Effector memory CD8-positive, alpha-beta T cell (primary cell): ENCODE data around the gene IPO4.
A peak's percentile ranks its signal among the peaks of the same experiment; 100 is the strongest.

Experiments
- ATAC-seq: fragments of 150-1000 bp; cut with Tn5 transposase; replicated peaks from 2 replicates; pipeline ENCODE4 v1.10.0; 2021; ENCODE audit warnings: mild to moderate bottlenecking, moderate library complexity
- DNase-seq, 3 experiments: peaks; one replicate each; pipeline ENCODE4 v3.0.0; 2021
- H3K27ac Mint-ChIP-seq, 2 donors: one replicate each; pipeline ENCODE4 v1.8.0; 2022; ENCODE audit warnings: mild to moderate bottlenecking in 2 of 2, mixed read lengths in 2 of 2, moderate library complexity in 2 of 2
- H3K27me3 Mint-ChIP-seq, 2 donors: one replicate each; pipeline ENCODE4 v1.8.0; 2022; ENCODE audit warnings: mixed read lengths in 2 of 2
- H3K36me3 Mint-ChIP-seq: one replicate; pipeline ENCODE4 v1.8.0; 2022; ENCODE audit warnings: mild to moderate bottlenecking, moderate library complexity, mixed read lengths; ENCODE audit not compliant: insufficient read depth
- H3K4me1 Mint-ChIP-seq, 2 donors: one replicate each; pipeline ENCODE4 v1.8.0; 2022; ENCODE audit warnings: low read depth in 2 of 2, mixed read lengths in 2 of 2
- H3K4me3 Mint-ChIP-seq, 2 donors: one replicate each; pipeline ENCODE4 v1.8.0; 2022; ENCODE audit warnings: mild to moderate bottlenecking in 2 of 2, mixed read lengths in 2 of 2, moderate library complexity in 2 of 2
- H3K9me3 Mint-ChIP-seq, 2 donors: one replicate each; pipeline ENCODE4 v1.8.0; 2022; ENCODE audit warnings: mixed read lengths in 2 of 2

IPO4 gene

DNA sequence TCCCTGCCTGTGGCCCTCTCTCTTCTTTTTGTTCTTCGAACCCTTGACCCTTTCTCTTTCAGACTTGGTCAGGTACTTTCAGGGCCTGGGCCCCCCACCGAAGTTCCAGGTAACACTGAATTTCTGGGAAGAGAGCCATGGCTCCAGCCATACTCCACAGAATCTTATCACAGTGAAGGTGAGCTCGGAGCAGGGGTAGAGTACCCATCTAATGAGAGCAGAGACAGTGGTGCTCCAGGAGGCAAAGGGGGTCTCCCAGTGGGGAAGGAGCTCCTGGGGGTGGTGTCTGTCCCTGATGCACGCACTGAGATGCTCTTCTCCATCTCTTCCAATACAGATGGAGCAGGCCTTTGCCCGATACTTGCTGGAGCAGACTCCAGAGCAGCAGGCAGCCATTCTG is 22.8 kb downstream of the IPO4 start:
- peak overlapping the region; percentile 74 to 81 for H3K27ac Mint-ChIP-seq
- H3K27me3 Mint-ChIP-seq, result no peaks in the 10 kb centered on the region
- peaks cover 94% of the 10 kb centered on the region for H3K36me3 Mint-ChIP-seq
- DNase-seq (no peak), ATAC-seq (no peak)
- no peak overlapping the region for H3K4me3 Mint-ChIP-seq
- H3K9me3 Mint-ChIP-seq, result no peaks in the 10 kb centered on the region
- peaks cover 45 to 46% of the 10 kb centered on the region in 2 donors for H3K4me1 Mint-ChIP-seq

DNA sequence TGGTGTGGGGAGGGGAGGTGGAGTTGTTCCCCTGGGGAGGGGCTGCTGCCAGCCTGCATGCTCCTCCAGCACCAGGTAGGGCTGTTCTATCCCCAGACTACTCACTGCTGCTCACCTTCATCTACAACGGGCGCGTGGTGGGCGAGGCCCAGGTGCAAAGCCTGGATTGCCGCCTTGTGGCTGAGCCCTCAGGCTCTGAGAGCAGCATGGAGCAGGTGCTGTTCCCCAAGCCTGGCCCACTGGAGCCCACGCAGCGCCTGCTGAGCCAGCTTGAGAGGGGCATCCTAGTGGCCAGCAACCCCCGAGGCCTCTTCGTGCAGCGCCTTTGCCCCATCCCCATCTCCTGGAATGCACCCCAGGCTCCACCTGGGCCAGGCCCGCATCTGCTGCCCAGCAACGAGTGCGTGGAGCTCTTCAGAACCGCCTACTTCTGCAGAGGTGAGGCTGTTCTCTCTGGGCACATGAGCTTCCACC is 24.1 kb downstream of the IPO4 start:
- ATAC-seq (no peak), DNase-seq (no peak)
- H3K9me3 Mint-ChIP-seq, result no peaks in the 10 kb centered on the region
- H3K4me3 Mint-ChIP-seq, result peak overlapping the region; percentile 46 to 93
- H3K4me1 Mint-ChIP-seq, result peaks cover 47 to 50% of the 10 kb centered on the region in 2 donors
- peak overlapping the region in 1 of 2 donors; percentile 96 for H3K27ac Mint-ChIP-seq
- peaks cover 92% of the 10 kb centered on the region for H3K36me3 Mint-ChIP-seq
- H3K27me3 Mint-ChIP-seq, result no peaks in the 10 kb centered on the region

DNA sequence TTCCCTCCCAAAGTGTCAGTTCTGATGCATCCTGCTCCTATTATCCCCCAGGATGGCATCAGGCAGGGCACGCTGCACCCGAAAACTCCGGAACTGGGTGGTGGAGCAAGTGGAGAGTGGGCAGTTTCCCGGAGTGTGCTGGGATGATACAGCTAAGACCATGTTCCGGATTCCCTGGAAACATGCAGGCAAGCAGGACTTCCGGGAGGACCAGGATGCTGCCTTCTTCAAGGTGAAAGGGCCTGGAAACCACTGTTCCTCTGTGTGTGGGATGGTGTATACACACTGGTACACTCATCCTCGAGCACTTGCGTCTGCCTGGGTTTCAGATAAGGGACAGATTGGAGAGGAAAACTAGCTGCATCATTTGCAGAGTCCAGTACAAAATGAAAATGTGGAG is 26.5 kb downstream of the IPO4 start:
- ATAC-seq (no peak), DNase-seq (no peak)
- Mint-ChIP-seq H3K36me3 (peaks cover 98% of the 10 kb centered on the region), H3K9me3 (no peaks in the 10 kb centered on the region), H3K4me1 (peaks cover 42 to 44% of the 10 kb centered on the region in 2 donors), H3K27ac (peak overlapping the region; percentile 96 to 97), H3K27me3 (no peaks in the 10 kb centered on the region), H3K4me3 (peak overlapping the region; percentile 93 to 96)

DNA sequence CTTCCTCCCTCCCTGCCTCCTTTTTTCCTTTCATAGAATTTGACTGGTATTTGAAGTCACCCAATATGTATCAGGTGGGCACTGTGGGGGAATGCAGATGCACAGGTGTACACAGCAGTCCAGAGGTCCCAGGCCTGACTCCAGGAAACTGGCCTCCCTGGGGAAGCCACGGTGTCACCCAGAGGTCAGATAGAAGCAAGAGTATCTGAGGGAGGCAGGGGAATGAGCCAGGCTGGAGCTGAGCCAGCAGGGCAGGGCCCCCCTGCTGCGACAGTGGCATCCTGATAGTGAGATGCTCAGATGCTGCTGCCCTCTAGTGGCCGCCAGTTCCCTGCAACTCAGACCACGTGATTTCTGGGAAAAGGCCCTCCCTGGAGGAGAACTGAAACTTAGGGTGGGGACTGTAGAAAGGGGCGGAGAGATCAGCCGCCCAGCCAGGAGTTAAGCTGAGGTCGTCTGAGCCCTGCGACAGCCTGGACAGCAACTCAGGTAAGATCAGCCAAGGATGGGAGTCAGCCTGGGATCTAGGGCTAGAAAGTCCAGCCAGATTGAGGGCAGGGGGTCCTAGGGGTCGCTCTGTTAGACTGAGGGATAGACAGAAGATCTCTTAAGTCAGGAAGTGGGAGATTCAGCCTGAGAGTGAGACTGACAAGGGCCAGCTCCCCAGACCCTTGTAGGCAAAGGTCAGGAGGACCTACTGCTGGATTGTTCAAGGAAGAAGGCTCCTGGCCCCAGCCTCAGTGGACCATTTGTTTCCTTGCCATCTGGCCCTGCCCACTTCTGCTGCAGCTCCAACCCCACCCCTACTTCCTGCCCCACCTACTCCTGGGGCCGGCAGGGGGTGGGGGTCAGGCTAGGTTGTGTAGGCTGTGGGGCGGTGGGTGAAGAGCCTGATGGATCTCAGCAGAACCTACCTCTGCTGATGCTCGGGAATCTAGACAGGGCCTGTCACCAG is 27.5 kb downstream of the IPO4 start, which contains the start of gene IRF9:
Gene IRF9, plus strand, starts transcription at position 416 of the 955 bp plus-strand sequence. CDS start 880 bp downstream, outside the sequence.
- Mint-ChIP-seq H3K27me3 (no peaks in the 10 kb centered on the region), H3K4me3 (peak within 1 kb of the TSS; percentile 93 to 96), H3K36me3 (peaks cover 97% of the 10 kb centered on the region)

DNA sequence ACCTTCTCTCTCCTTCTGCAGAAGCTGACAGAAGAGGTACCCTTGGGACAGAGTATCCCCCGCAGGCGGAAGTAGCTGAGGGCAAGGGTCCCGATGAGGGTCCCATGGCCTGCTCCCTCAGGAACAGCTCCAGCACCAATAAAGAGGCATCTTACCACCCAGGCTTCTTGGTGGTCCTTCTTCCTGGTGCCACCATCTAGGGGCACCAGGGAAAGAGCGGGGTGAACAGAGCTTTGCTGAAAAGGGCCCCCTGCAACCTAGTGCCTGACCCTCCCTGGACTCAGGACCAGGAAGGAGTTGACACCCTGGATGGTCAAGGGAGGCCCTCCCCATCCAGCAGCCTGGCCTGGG is 28.1 kb downstream of the IPO4 start:
- no peaks in the 10 kb centered on the region for H3K27me3 Mint-ChIP-seq
- ATAC-seq, result no peak
- H3K4me1 Mint-ChIP-seq, result peaks cover 38 to 39% of the 10 kb centered on the region in 2 donors
- peak overlapping the region; percentile 96 to 97 for H3K27ac Mint-ChIP-seq
- peaks cover 97% of the 10 kb centered on the region for H3K36me3 Mint-ChIP-seq
- DNase-seq, result no peak
- H3K9me3 Mint-ChIP-seq, result no peaks in the 10 kb centered on the region
- H3K4me3 Mint-ChIP-seq, result peak overlapping the region; percentile 93 to 96

More for the DNA sequence above, 27.5 kb downstream of the IPO4 start, which contains the start of gene IRF9:
- ATAC-seq (peak; percentile 90), DNase-seq (peak; percentile 97 to 98 (median 97))
- no peaks in the 10 kb centered on the region for H3K9me3 Mint-ChIP-seq
- peak within 1 kb of the TSS; percentile 96 to 97 for H3K27ac Mint-ChIP-seq
- H3K4me1 Mint-ChIP-seq, result peaks cover 40 to 42% of the 10 kb centered on the region in 2 donors

DNA sequence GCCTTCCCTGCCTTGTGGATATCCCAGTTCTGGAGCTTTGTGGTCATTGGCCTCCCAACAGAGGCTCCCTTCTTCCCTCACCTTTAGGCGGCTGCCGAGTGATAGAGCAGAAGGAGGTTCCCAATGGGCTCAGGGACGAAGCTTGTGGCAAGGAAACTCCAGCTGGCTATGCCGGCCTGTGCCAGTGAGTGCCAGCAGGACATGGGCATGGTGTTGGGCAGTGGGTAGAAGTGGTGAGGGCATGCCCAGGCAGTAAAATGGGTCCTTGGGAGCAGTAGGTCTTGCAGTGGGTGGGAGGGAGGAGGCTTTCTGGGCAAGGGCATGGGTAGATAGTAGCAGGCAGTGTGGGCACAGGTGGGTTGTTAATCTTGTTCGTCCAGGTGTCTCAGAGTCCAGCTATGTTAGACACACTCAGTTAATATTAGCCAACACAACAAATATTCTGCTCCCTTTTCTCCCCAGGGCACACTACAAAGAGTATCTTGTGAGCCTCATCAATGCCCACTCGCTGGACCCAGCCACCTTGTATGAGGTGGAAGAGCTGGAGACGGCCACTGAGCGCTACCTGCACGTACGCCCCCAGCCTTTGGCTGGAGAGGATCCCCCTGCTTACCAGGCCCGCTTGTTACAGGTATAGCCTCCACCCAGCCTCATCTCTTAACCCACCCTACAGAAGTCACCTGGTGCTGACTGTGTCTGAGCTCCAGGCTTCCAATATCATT is 28.7 kb downstream of the IPO4 start:
- no peak overlapping the region for H3K4me3 Mint-ChIP-seq
- DNase-seq (no peak), ATAC-seq (no peak)
- no peaks in the 10 kb centered on the region for H3K27me3 Mint-ChIP-seq
- no peaks in the 10 kb centered on the region for H3K9me3 Mint-ChIP-seq
- peaks cover 96% of the 10 kb centered on the region for H3K36me3 Mint-ChIP-seq
- peaks cover 35 to 37% of the 10 kb centered on the region in 2 donors for H3K4me1 Mint-ChIP-seq
- H3K27ac Mint-ChIP-seq, result peak overlapping the region; percentile 51 to 96

DNA sequence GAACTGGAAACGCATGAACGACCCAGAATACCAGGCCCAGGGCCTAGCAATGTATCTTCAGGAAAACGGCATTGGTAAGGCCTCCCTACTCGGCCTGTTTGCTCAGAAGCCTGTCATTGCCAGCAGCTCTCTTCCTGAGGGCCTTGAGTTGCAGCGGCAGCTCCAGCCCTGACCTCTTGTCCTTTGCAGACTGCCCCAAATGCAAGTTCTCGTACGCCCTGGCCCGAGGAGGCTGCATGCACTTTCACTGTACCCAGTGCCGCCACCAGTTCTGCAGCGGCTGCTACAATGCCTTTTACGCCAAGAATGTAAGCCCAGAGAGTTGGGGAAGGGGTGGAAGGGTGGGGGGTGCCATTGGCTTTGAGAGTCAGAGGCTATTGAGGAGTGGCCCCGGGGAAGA is 31.3 kb downstream of the IPO4 start:
- no peaks in the 10 kb centered on the region for H3K27me3 Mint-ChIP-seq
- no peaks in the 10 kb centered on the region for H3K9me3 Mint-ChIP-seq
- DNase-seq (no peak), ATAC-seq (no peak)
- H3K4me3 Mint-ChIP-seq, result no peak overlapping the region
- peaks cover 15% of the 10 kb centered on the region in 2 donors for H3K4me1 Mint-ChIP-seq
- H3K27ac Mint-ChIP-seq, result no peak overlapping the region
- peaks cover 93% of the 10 kb centered on the region for H3K36me3 Mint-ChIP-seq

DNA sequence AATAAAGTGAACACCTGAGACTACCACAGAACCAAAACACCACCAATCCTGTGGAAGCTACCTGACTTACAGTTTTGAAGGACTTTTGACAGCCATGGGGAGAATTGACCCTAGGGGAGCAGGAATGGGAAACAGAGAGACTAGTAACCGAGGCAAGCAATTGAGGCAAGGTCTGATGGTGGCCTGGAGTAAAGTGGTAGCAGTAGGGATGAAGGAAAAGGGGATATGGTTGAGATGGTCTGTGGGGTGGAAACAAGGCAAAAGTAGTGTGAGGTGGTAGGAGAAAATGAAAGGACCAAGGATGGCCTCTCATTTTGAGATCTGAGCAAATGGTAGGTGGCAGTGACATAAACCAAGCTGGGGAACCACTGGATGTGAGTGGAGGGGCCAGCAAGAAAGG is 31.8 kb downstream of the IPO4 start:
- H3K4me1 Mint-ChIP-seq, result peaks cover 10% of the 10 kb centered on the region in 2 donors
- no peak overlapping the region for H3K27ac Mint-ChIP-seq
- no peaks in the 10 kb centered on the region for H3K27me3 Mint-ChIP-seq
- ATAC-seq (no peak), DNase-seq (no peak)
- no peak overlapping the region for H3K4me3 Mint-ChIP-seq
- H3K9me3 Mint-ChIP-seq, result no peaks in the 10 kb centered on the region
- peaks cover 93% of the 10 kb centered on the region for H3K36me3 Mint-ChIP-seq

DNA sequence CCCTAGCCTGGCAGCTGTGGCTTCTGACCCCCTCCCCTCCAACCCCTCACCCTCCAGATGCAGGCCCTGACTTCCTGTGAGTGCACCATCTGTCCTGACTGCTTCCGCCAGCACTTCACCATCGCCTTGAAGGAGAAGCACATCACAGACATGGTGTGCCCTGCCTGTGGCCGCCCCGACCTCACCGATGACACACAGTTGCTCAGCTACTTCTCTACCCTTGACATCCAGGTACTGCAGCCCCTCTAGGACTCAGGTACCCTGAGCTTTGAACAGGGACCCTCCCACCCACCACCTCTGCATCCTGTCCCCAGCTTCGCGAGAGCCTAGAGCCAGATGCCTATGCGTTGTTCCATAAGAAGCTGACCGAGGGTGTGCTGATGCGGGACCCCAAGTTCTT is 33.5 kb downstream of the IPO4 start:
- Mint-ChIP-seq H3K36me3 (peaks cover 91% of the 10 kb centered on the region), H3K4me3 (no peak overlapping the region), H3K9me3 (no peaks in the 10 kb centered on the region), H3K27ac (peak overlapping the region in 1 of 2 donors; percentile 78), H3K4me1 (peaks cover 0 to 5% of the 10 kb centered on the region in 2 donors), H3K27me3 (no peaks in the 10 kb centered on the region)
- ATAC-seq, result no peak
- DNase-seq, result no peak

DNA sequence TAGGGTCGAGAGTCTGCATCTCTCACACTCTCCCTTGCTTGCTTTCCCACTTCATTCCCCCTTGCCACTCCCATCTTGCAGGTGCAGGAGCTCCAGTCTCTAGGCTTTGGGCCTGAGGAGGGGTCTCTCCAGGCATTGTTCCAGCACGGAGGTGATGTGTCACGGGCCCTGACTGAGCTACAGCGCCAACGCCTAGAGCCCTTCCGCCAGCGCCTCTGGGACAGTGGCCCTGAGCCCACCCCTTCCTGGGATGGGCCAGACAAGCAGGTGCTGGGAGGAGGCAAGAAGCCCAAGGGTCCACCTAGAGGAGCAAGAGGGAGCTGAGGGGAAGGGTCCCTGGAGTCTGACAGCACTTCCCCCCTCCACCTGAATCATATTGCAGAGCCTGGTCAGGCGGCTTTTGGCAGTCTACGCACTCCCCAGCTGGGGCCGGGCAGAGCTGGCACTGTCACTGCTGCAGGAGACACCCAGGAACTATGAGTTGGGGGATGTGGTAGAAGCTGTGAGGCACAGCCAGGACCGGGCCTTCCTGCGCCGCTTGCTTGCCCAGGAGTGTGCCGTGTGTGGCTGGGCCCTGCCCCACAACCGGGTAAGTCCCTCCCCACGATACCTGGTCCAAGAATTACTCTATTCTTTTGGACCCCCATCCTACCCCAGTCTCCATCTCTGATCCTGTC is 37.1 kb downstream of the IPO4 start:
- peaks cover 19% of the 10 kb centered on the region in 2 donors for H3K4me1 Mint-ChIP-seq
- H3K36me3 Mint-ChIP-seq, result peaks cover 63% of the 10 kb centered on the region
- ATAC-seq (no peak), DNase-seq (no peak)
- no peak overlapping the region for H3K4me3 Mint-ChIP-seq
- no peaks in the 10 kb centered on the region for H3K9me3 Mint-ChIP-seq
- H3K27ac Mint-ChIP-seq, result no peak overlapping the region
- no peaks in the 10 kb centered on the region for H3K27me3 Mint-ChIP-seq

DNA sequence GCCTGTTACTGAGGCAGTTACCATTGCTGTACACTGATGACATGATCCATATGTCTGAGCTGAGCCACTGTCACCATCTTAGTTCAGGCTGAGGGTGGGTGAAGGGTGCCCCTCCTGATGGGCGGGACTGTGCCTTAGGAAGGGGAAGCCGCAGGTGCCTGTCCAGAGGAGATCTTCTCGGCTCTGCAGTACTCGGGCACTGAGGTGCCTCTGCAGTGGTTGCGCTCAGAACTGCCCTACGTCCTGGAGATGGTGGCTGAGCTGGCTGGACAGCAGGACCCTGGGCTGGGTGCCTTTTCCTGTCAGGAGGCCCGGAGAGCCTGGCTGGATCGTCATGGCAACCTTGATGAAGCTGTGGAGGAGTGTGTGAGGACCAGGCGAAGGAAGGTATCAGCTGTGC is 37.6 kb downstream of the IPO4 start:
- peaks cover 19 to 22% of the 10 kb centered on the region in 2 donors for H3K4me1 Mint-ChIP-seq
- no peaks in the 10 kb centered on the region for H3K9me3 Mint-ChIP-seq
- peaks cover 59% of the 10 kb centered on the region for H3K36me3 Mint-ChIP-seq
- H3K4me3 Mint-ChIP-seq, result no peak overlapping the region
- H3K27ac Mint-ChIP-seq, result peak overlapping the region in 1 of 2 donors; percentile 73
- no peak for DNase-seq
- no peak for ATAC-seq
- H3K27me3 Mint-ChIP-seq, result no peaks in the 10 kb centered on the region

DNA sequence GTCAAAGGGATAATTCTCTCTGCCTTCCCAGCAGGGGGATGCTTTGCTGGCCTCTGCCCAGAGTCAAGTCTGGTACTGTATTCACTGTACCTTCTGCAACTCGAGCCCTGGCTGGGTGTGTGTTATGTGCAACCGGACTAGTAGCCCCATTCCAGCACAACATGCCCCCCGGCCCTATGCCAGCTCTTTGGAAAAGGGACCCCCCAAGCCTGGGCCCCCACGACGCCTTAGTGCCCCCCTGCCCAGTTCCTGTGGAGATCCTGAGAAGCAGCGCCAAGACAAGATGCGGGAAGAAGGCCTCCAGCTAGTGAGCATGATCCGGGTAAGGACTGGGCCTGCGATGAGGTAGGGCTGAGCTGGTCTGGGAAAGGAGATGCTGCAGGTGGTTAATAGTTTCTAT is 38.0 kb downstream of the IPO4 start:
- Mint-ChIP-seq H3K4me1 (peaks cover 23 to 26% of the 10 kb centered on the region in 2 donors), H3K9me3 (no peaks in the 10 kb centered on the region), H3K36me3 (peaks cover 55% of the 10 kb centered on the region), H3K27me3 (no peaks in the 10 kb centered on the region), H3K27ac (peak overlapping the region; percentile 25 to 73), H3K4me3 (no peak overlapping the region)
- ATAC-seq (no peak), DNase-seq (no peak)

DNA sequence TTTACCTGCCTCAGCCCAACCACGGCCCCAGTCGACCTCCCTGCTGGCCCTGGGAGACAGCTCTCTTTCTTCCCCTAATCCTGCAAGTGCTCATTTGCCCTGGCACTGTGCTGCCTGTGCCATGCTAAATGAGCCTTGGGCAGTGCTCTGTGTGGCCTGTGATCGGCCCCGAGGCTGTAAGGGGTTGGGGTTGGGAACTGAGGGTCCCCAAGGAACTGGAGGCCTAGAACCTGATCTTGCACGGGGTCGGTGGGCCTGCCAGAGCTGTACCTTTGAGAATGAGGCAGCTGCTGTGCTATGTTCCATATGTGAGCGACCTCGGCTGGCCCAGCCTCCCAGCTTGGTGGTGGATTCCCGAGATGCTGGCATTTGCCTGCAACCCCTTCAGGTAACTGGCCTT is 38.6 kb downstream of the IPO4 start:
- Mint-ChIP-seq H3K27ac (no peak overlapping the region), H3K36me3 (peaks cover 54% of the 10 kb centered on the region), H3K9me3 (no peaks in the 10 kb centered on the region), H3K27me3 (no peaks in the 10 kb centered on the region), H3K4me1 (peaks cover 28 to 30% of the 10 kb centered on the region in 2 donors), H3K4me3 (no peak overlapping the region)
- DNase-seq (no peak), ATAC-seq (no peak)
